Small intestine (tissue), 7 donors: Measurements from ENCODE around the gene AGPAT3. TPM values are rescaled to one million over a fixed set of nuclear protein-coding genes. Genes with fewer than 3 reads are reported as not detected.

ENCODE experiments used
- DNase-seq, 2 donors: peaks; one replicate each; pipeline versions ENCODE4 v3.0.0 to v3.0.0-alpha.2; 2013
- FAIRE-seq: peaks from 2 replicates; lab custom pipeline; 2012; peaks lifted over from hg19 to GRCh38; lab: Jason Lieb, UNC
- H3K27ac ChIP-seq, 3 donors: one replicate each; pipeline ENCODE4 v1.5.1; 2013; ENCODE audit warnings: low read length in 2 of 3, mild to moderate bottlenecking in 2 of 3, control low read depth in 1 of 3, inconsistent platforms in 1 of 3, low read depth in 1 of 3, moderate library complexity in 1 of 3
- H3K27me3 ChIP-seq, 3 donors: one replicate each; pipeline ENCODE4 v1.6.1; 2013; ENCODE audit warnings: low read length in 3 of 3, inconsistent platforms in 1 of 3; ENCODE audit not compliant: control insufficient read depth in 3 of 3, insufficient read depth in 3 of 3
- H3K36me3 ChIP-seq, 3 donors: one replicate each; pipeline ENCODE4 v1.6.1; 2013; ENCODE audit warnings: low read length in 3 of 3, inconsistent platforms in 1 of 3, low read depth in 1 of 3, mild to moderate bottlenecking in 1 of 3, moderate library complexity in 1 of 3; ENCODE audit not compliant: control insufficient read depth in 3 of 3, insufficient read depth in 2 of 3
- H3K4me1 ChIP-seq, 3 donors: one replicate each; pipeline ENCODE4 v1.6.1; 2013; ENCODE audit warnings: low read length in 2 of 3, inconsistent platforms in 1 of 3, low read depth in 1 of 3, mild to moderate bottlenecking in 1 of 3, moderate library complexity in 1 of 3; ENCODE audit not compliant: control insufficient read depth in 3 of 3, insufficient read depth in 2 of 3
- H3K4me3 ChIP-seq, 3 donors: one replicate each; pipeline ENCODE4 v1.5.1; 2013; ENCODE audit warnings: low read length in 3 of 3, control low read depth in 1 of 3, inconsistent platforms in 1 of 3, low read depth in 1 of 3, mild to moderate bottlenecking in 1 of 3, moderate library complexity in 1 of 3
- H3K9me3 ChIP-seq, 2 donors: one replicate each; pipeline ENCODE4 v1.6.1; 2013; ENCODE audit warnings: low read depth in 1 of 2, low read length in 1 of 2; ENCODE audit not compliant: control insufficient read depth in 2 of 2, insufficient read depth in 1 of 2
- WGBS, 3 donors: extraction: QIAGEN DNeasy Blood & Tissue Kit; methylation state at CpG; one replicate each; pipeline ENCODE4 v1.1.7; 2013; 5-methylcytosine and 5-hydroxymethylcytosine counted together
- polyA plus RNA-seq, 4 donors: library from polyadenylated mRNA; stranded (reverse) in 3 of 4; unstranded in 1 of 4; fragments of 200-250 nt in 3 of 4; fragments of 120-200 nt in 1 of 4; gene quantifications; one replicate each; pipeline versions ENCODE4 v1.2.1 to v1.2.3, GENCODE V29; 2013
- donor health status: healthy with polysubstance abuse.
- donor health status: control.
- donor health status: control.
- donor health status: Bipolar disorder and iron deficiency.
- donor health status: healthy.

The AGPAT3 gene
- polyA plus RNA-seq, 4 donors: 21.3 to 93.2 (median 42.8) TPM

- Histone ChIP-seq H3K36me3 (peaks cover 3 to 62% (median 13%) of the 10 kb centered on the region in 3 donors), H3K4me1 (no peaks in the 10 kb centered on the region), H3K27me3 (no peaks in the 10 kb centered on the region), H3K4me3 (no peak overlapping the region), H3K27ac (no peak overlapping the region), H3K9me3 (no peaks in the 10 kb centered on the region)
- WGBS, 3 donors: 93 to 96% (median 94%) methylated on average over 32 of the region's 32 CpGs
- FAIRE-seq (no peak), DNase-seq (no peak)
Measured at GRCh38 chr21:43982489-43983078, 117.6 kb downstream of the AGPAT3 start.

GRCh38 chr21:43983390-43983789 is 118.4 kb downstream of the AGPAT3 start:
- Histone ChIP-seq H3K4me1 (no peaks in the 10 kb centered on the region), H3K27ac (no peak overlapping the region), H3K36me3 (peaks cover 0 to 55% (median 13%) of the 10 kb centered on the region in 3 donors), H3K9me3 (no peaks in the 10 kb centered on the region), H3K4me3 (no peak overlapping the region), H3K27me3 (no peaks in the 10 kb centered on the region)
- WGBS, 3 donors: 90 to 94% (median 91%) methylated on average over 17 of the region's 17 CpGs
- FAIRE-seq (no peak), DNase-seq (no peak)

GRCh38 chr21:43983860-43984420 is 118.9 kb downstream of the AGPAT3 start:
- H3K27ac ChIP-seq: no peak overlapping the region
- no peaks in the 10 kb centered on the region for H3K9me3 ChIP-seq
- H3K4me3 ChIP-seq: no peak overlapping the region
- FAIRE-seq: no peak
- peaks cover 0 to 50% (median 11%) of the 10 kb centered on the region in 3 donors for H3K36me3 ChIP-seq
- no peaks in the 10 kb centered on the region for H3K27me3 ChIP-seq
- no peaks in the 10 kb centered on the region for H3K4me1 ChIP-seq
- WGBS, 3 donors: 87 to 91% (median 91%) methylated on average over 25 of the region's 25 CpGs
- no peak for DNase-seq

- no peak for DNase-seq
- Histone ChIP-seq H3K9me3 (no peaks in the 10 kb centered on the region), H3K36me3 (peaks cover 0 to 40% (median 11%) of the 10 kb centered on the region in 3 donors), H3K27ac (no peak overlapping the region), H3K27me3 (no peaks in the 10 kb centered on the region), H3K4me3 (no peak overlapping the region), H3K4me1 (no peaks in the 10 kb centered on the region)
- FAIRE-seq: no peak
- 86 to 89% (median 87%) methylated on average over 27 to 31 of the region's 31 CpGs for WGBS, 3 donors
Measured at GRCh38 chr21:43984905-43985689, 120.1 kb downstream of the AGPAT3 start.

- Histone ChIP-seq H3K4me3 (no peak overlapping the region), H3K36me3 (peaks cover 0 to 34% (median 11%) of the 10 kb centered on the region in 3 donors), H3K9me3 (no peaks in the 10 kb centered on the region), H3K27me3 (no peaks in the 10 kb centered on the region), H3K27ac (no peak overlapping the region), H3K4me1 (no peaks in the 10 kb centered on the region)
- DNase-seq: no peak
- FAIRE-seq: no peak
- 23 to 39% (median 36%) methylated on average over 22 of the region's 22 CpGs for WGBS, 3 donors
Measured at GRCh38 chr21:43985690-43986251, 120.7 kb downstream of the AGPAT3 start.

GRCh38 chr21:43986544-43987451 is 121.8 kb downstream of the AGPAT3 start:
- H3K9me3 ChIP-seq: no peaks in the 10 kb centered on the region
- H3K4me3 ChIP-seq: no peak overlapping the region
- no peak overlapping the region for H3K27ac ChIP-seq
- 65 to 77% (median 66%) methylated on average over 22 of the region's 22 CpGs for WGBS, 3 donors
- no peaks in the 10 kb centered on the region for H3K4me1 ChIP-seq
- no peaks in the 10 kb centered on the region for H3K27me3 ChIP-seq
- FAIRE-seq (no peak), DNase-seq (no peak)
- H3K36me3 ChIP-seq: peaks cover 0 to 24% (median 2%) of the 10 kb centered on the region in 3 donors

GRCh38 chr21:43987509-43987908 is 122.5 kb downstream of the AGPAT3 start:
- Histone ChIP-seq H3K4me3 (no peak overlapping the region), H3K9me3 (no peaks in the 10 kb centered on the region), H3K27me3 (no peaks in the 10 kb centered on the region), H3K27ac (no peak overlapping the region), H3K4me1 (no peaks in the 10 kb centered on the region), H3K36me3 (peaks cover 0 to 17% (median 2%) of the 10 kb centered on the region in 3 donors)
- 43 to 72% (median 52%) methylated on average over 6 of the region's 6 CpGs for WGBS, 3 donors
- DNase-seq (no peak), FAIRE-seq (no peak)
